HG03097 (cell line): ENCODE data around the gene TMEM223.
"Not testable (repeated sequence)": the region's sequence is repeated elsewhere in the genome, so short reads cannot be mapped to it uniquely, and the experiment has no call there.

Source experiments
- ATAC-seq: cut with Tn5 transposase; IDR thresholded peaks from one replicate; pipeline ENCODE4 v1.9.1; 2021; ENCODE audit not compliant: unreplicated experiment, low FRiP score

TMEM223 gene

DNA sequence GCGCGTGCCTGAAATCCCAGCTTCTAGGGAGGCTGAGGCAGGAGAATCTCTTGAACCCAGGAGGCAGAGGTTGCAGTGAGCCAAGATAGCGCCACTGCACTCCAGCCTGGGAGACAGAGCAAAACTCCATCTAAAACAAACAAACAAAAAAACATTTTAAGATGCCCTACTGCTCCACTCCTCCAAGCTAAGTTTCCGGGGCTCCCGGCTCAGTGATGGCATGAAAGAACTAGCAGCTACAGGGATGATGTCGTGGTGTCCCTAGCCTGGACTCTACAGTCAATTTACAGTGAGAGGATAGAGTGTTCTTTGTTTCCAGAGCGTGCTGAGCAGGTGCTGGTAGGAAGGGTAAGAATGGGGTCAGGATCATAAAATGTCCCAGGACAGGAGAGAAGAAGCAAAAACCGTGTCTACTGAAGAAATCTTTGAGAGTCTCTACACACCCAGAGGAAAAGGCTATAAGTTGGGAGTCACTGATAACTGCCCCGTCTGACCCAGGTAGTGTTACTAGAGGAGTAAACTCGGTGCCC is 36.7 kb downstream of the TMEM223 start:
- ATAC-seq = no peak

DNA sequence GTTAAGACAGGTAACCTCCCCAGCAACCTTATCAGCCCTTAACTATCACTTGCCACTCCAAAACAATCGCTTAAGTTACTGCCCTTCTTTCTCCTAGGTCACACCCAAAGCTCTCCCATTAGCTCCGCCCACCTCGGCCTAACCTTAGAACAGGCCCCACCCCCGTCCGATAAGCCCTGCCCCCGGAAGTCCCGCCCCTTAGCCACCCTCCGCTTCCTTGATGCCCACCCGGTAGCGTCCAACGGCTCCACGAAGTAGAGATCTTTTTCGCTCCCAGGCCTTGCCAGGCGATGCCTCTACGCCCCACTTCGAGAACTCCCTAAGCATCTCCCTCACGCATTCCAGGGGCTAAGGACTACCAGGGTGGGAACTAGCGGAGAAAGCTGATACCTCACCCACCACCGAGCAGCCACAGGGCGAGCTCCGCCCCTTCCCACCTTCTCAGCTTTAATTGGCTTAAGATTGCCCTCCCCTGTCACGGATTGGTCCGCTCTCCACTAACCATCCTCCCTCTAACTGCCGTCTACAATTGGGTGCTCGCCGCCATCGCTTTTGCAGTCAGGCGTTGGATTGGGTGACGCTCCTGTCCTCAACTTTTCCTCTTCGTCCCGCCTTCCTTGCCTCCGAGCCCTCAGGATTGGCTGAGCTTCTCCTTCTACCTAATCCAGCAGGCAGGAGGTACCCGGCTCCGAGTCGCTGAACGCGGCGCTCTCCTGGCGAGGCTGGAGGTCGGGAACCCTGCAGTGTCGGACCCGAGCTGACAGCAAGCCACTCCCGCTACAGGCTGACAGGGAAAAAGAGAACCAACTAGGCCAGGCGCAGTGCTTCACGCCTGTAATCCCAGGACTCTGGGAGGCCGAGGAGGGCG is 37.8 kb downstream of the TMEM223 start, which contains the start of gene ZBTB3:
Gene ZBTB3 (minus strand): TSS at position 425 of the 868 bp plus-strand sequence. CDS start 496 bp downstream, outside the sequence.
- peak; percentile 93 for ATAC-seq

DNA sequence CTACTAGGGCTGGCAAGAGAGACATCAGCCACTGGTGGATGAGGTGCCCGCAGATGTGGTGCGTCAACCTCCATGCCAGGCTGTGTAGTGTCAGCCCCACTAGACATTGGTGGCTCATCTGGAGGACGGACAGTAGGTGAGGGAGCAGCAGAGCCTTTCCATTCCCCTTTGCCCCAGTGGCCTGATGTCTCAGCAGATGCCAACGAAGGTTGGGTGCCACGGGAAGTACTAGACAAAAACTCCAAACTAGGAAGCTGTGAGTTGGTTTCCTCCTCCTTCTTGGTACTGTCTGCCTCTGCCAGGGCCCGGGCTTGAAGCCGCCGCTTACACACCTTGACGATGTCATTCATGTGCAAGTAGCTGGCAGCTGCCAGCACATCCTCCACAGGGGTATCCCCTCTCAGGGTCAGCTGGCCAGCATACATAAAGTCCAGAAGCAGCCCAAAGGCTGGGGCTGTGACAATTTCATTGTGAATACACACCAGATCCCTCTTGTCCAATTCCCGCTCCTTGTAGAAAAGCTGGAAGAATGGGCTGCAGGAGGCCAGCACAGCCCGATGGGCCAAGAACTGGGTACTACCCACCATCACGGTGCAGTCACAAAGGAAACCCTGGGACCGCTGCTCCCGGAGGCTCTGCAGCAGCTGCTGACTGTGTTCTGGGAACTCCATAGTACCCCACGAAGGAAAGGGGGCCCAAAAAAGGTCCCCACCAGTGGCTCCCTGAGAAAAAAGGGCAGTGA is 38.6 kb downstream of the TMEM223 start:
- peak; percentile 1 for ATAC-seq

DNA sequence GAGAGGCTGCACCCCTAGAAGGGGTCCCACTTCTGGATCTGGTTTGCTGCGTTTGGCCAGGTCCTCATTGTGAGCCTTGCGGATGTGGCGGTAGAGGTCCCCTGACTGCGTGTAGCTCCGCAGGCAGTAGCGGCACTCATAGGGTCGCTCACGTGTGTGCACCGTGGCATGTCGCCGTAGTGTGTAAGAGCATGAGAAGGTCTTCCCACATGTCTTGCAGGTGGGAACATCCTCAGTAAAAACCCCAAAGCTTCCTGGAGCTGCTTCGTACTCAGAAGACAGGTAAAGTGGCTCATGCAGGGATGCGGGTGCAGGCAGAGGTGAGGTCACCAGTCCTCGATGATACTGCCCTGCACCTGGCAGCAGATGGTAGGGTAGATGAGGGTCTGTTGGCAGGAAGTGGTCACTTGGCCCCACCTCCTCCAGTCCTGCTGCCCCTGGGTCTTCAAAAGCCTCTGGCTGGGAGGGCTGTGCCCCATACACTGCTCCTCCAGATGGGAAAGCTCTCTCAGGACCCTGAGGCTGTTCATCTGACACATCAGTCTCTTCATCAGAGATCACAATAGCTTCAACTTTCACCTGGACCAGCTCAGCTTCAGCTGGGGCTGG is 39.5 kb downstream of the TMEM223 start:
- ATAC-seq = no peak

DNA sequence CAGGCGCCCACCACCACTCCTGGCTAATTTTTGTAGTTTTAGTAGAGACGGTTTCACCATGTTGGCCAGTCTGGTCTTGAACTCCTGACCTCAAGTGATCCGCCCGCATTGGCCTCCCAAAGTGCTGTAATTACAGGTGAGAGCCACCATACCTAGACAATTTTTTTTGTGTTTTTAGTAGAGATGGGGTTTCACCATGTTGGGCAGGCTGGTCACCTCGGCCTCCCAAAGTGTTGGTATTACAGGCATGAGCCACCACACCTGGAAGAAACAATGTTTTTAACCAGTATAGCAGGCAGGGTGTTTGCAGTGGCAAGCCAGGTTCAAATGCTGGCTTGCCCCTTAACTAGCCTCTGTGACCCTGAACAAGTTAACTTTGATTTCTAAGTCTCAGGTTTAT is 41.9 kb downstream of the TMEM223 start:
- ATAC-seq = not testable (repeated sequence)

DNA sequence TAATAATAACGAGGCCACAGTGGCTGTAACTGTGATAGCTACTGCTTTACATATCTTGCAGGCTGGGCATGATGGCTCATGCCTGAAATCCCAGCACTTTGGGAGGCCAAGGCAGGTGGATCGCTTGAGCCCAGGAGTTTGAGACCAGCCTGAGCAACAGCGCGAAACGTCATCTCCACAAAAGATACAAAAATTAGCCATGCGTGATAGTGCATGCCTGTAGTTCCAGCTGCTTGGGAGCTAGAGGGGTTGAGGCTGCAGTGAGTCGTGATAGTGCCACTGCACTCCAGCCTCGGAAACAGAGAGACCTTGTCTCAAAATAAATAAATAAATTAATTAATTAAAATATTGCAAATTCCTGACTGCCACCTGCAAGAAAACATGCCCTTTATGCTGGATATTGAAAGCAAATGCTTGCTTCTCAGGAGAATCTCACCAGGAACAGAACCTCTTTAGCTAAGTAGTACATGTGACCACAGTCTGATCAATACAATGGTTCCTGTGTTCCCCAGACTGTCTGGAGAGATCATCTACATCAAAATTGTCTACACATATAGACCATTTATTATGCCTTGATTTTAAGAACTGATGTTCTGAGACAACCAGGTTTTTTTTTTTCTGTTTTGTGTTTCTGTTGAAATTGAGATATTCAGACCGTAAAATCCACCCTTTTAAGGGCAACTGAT is 44.2 kb downstream of the TMEM223 start:
- no peak for ATAC-seq
